OCI-LY3 (cell line): ENCODE data around the gene KAT8.

Source experiments
- EZH2phosphoT487 ChIP-seq: fragments of 200-600 bp; shearing (Covaris generic); IDR thresholded peaks from 2 replicates; pipeline ENCODE4 v1.6.1; 2018; ENCODE audit warnings: antibody characterized with exemption, mixed run types, low read depth
- TF ChIP-seq, protein P1 (sequence below): fragments of 200-600, 300-600 bp; sonication (generic); IDR thresholded peaks from 2 replicates; pipeline ENCODE4 v1.5.1; 2014; ENCODE audit warnings: antibody characterized with exemption, low read length, low read depth

DNA sequence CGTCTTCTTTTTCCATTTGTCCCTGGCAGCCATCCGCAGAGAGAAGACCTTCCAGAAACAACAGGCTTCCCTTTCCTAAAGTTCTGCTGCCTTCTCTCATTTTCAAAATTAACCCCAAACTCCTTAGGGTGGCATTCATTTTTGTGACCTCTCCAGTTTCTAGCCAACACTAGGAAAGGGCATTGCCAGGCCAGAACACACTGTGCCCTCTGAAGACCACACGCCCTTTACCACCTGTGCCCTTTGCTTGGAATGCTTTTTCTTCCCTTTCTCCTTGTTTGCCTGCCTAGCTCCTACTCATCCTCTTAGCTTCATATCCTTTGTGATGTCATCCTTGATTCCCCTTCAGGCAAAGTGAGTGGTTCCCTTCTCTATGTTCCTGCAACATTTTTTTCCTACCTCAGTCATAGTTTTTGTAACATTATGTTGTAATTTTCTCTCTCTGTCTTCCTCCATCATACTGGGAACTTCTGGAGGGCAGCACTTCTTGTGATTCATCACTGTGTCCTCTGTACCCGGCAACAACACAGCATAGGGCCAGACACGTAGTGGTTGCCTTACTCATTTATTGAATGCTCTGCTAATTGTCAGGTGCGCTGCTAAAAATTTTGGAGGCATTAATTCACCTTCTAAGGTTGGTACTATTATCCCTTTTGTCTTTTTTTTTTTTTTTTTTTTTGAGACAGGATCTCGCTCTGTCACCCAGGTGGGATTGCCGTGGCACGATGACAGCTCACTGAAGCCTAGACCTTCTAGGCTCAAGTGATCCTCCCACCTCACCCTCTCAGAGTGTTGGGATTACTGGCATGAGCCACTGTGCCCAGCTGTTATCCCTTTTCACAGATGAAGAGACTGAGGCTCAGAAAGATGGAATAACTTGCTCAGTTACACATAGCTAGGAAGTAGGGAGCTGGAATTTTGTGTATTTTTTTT, 1.0 kb downstream of the KAT8 start:
- TF ChIP-seq, protein P1, sequence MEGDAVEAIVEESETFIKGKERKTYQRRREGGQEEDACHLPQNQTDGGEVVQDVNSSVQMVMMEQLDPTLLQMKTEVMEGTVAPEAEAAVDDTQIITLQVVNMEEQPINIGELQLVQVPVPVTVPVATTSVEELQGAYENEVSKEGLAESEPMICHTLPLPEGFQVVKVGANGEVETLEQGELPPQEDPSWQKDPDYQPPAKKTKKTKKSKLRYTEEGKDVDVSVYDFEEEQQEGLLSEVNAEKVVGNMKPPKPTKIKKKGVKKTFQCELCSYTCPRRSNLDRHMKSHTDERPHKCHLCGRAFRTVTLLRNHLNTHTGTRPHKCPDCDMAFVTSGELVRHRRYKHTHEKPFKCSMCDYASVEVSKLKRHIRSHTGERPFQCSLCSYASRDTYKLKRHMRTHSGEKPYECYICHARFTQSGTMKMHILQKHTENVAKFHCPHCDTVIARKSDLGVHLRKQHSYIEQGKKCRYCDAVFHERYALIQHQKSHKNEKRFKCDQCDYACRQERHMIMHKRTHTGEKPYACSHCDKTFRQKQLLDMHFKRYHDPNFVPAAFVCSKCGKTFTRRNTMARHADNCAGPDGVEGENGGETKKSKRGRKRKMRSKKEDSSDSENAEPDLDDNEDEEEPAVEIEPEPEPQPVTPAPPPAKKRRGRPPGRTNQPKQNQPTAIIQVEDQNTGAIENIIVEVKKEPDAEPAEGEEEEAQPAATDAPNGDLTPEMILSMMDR, result no peak
- TF ChIP-seq EZH2phosphoT487, result no peak
